ENCODE results near the gene RGL3.
A peak's percentile ranks its signal among the peaks of the same experiment; 100 is the strongest.
"Not testable (repeated sequence)": the region's sequence is repeated elsewhere in the genome, so short reads cannot be mapped to it uniquely, and the experiment has no call there.

The RGL3 gene

DNA sequence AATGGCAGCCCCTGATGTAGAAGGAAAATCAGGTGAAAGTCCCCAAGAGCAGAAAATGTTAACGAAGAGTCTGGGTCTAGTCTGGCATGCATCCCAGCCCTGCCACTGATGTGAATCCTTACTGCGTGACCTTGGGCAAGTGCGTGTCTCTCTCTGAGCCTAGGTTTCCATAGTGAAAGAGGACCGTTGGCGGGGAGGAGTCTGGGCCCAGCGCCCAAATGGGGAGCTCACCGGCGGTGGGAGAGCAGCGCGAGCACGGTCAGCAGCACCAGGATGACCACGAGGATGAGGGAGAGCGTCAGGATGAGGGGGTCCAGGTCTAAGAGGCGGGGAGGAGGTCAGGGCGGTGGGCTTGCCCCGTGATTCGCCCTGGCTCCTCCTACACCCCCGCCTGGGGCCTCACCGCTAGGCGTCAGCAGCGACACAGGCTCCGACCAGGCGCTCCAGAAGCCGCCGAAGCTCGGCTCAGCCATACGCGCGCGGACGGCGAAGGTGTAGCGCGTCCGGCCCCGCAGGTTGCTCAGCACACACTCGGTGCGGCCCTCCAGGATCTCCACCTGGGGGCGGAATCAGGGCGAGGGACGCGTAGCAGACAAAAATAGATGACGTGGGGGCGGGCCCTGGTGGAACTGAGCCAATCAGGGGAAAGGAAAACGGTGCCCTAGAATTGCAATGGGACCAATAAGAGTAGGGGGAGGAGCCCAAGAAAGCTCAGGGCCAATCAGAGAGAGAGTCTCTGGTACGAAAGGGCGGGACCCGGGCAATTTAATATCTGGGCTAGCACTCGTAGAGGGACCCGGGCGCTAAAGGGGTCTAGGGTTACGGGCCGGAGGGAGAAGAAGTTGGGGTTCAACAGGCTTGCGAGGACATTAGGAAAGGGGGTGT lies 38.2 kb downstream of the RGL3 start:
- TF ChIP-seq, protein P1, sequence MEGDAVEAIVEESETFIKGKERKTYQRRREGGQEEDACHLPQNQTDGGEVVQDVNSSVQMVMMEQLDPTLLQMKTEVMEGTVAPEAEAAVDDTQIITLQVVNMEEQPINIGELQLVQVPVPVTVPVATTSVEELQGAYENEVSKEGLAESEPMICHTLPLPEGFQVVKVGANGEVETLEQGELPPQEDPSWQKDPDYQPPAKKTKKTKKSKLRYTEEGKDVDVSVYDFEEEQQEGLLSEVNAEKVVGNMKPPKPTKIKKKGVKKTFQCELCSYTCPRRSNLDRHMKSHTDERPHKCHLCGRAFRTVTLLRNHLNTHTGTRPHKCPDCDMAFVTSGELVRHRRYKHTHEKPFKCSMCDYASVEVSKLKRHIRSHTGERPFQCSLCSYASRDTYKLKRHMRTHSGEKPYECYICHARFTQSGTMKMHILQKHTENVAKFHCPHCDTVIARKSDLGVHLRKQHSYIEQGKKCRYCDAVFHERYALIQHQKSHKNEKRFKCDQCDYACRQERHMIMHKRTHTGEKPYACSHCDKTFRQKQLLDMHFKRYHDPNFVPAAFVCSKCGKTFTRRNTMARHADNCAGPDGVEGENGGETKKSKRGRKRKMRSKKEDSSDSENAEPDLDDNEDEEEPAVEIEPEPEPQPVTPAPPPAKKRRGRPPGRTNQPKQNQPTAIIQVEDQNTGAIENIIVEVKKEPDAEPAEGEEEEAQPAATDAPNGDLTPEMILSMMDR (IDR thresholded peaks at IDR 0.05) = peak; percentile 97
- no peak overlapping the region for H3K9ac ChIP-seq
- no peaks in the 10 kb centered on the region for H3K9me3 ChIP-seq (ENCODE audit: control insufficient read depth, low read length)
- H3K4me1 ChIP-seq = peaks cover 5% of the 10 kb centered on the region
- peak overlapping the region; percentile 69 for H3K4me3 ChIP-seq (ENCODE audit: low read depth, low read length)
- no peaks in the 10 kb centered on the region for H3K27me3 ChIP-seq (ENCODE audit: control insufficient read depth, insufficient read depth, low read length)
- no peaks in the 10 kb centered on the region for H3K36me3 ChIP-seq (ENCODE audit: control insufficient read depth, insufficient read depth, low read length)
- peaks cover 3% of the 10 kb centered on the region for H3K79me2 ChIP-seq
- H3K27ac ChIP-seq = peak overlapping the region; percentile 58
- peak overlapping the region; percentile 91 for H3K4me2 ChIP-seq (ENCODE audit: low read length)
- H2AFZ ChIP-seq = peak overlapping the region; percentile 68

GRCh38 chr19:11379857-11380350 lies 39.2 kb downstream of the RGL3 start:
- Histone ChIP-seq H3K4me1 (peaks cover 10% of the 10 kb centered on the region), H3K27ac (peak overlapping the region; percentile 58), H3K4me2 (ENCODE audit: low read length) (no peak overlapping the region), H3K36me3 (ENCODE audit: control insufficient read depth, insufficient read depth, low read length) (no peaks in the 10 kb centered on the region), H3K9ac (no peak overlapping the region), H3K9me3 (ENCODE audit: control insufficient read depth, low read length) (no peaks in the 10 kb centered on the region), H3K4me3 (ENCODE audit: low read depth, low read length) (no peak overlapping the region), H2AFZ (no peak overlapping the region), H3K27me3 (ENCODE audit: control insufficient read depth, insufficient read depth, low read length) (no peaks in the 10 kb centered on the region), H3K79me2 (peaks cover 3% of the 10 kb centered on the region)
- TF ChIP-seq, protein P1 (IDR thresholded peaks at IDR 0.05) = no peak

DNA sequence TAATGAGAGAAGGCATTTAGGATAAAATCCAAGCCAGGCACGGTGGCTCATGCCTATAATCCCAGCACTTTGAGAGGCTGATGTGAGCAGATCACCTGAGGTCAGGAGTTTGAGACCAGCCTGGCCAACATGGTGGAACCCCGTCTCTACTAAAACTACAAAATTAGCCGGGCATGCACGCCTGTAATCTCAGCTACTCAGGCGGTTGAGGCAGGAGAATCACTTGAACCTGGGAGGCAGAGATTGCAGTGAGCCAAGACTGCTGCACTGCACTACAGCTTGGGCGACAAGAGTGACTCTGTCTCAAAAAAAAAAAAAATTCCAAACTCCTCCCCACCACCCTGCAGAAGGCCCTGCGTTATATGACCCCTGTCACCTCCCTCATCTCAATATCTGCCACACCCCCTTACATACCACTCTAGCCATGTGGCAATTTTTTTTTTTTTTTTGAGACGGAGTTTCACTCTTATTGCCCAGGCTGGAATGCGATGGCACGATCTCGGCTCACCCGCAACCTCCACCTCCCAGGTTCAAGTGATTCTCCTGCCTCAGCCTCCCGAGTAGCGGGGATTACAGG lies 39.8 kb downstream of the RGL3 start:
- not testable (repeated sequence) for H3K9me3 ChIP-seq (ENCODE audit: control insufficient read depth, low read length); H3K4me1 ChIP-seq; H3K27ac ChIP-seq; H3K4me3 ChIP-seq (ENCODE audit: low read depth, low read length); H3K36me3 ChIP-seq (ENCODE audit: control insufficient read depth, insufficient read depth, low read length); H3K79me2 ChIP-seq; H3K4me2 ChIP-seq (ENCODE audit: low read length); H2AFZ ChIP-seq; H3K9ac ChIP-seq; H3K27me3 ChIP-seq (ENCODE audit: control insufficient read depth, insufficient read depth, low read length)

GRCh38 chr19:11378319-11379189 lies 40.6 kb downstream of the RGL3 start:
- Histone ChIP-seq H3K27ac (no peak overlapping the region), H2AFZ (no peak overlapping the region), H3K36me3 (ENCODE audit: control insufficient read depth, insufficient read depth, low read length) (no peaks in the 10 kb centered on the region), H3K4me3 (ENCODE audit: low read depth, low read length) (no peak overlapping the region), H3K4me2 (ENCODE audit: low read length) (no peak overlapping the region), H3K79me2 (peaks cover 3% of the 10 kb centered on the region), H3K9ac (no peak overlapping the region), H3K4me1 (peaks cover 16% of the 10 kb centered on the region), H3K9me3 (ENCODE audit: control insufficient read depth, low read length) (no peaks in the 10 kb centered on the region), H3K27me3 (ENCODE audit: control insufficient read depth, insufficient read depth, low read length) (no peaks in the 10 kb centered on the region)
- TF ChIP-seq, protein P1 (IDR thresholded peaks at IDR 0.05) = peak; percentile 70

DNA sequence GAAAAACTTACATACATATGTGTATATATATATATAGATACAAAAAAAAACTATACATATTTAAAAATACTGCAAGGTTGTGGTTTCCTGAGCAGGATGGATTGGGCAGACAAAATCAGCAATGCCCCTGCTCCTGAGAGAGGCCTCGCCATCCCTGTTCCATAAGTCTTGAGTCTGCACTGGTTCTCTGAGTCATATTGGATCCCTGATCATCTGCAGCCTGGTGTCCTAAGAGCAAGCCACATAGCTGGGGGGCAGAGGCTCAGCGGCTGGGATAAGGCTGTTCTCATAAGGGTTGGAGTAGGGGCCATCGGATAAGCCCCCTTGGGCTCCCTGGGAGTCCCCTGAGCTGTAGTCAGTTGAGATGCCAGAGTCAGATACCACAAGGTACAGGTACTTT lies 41.4 kb downstream of the RGL3 start:
- TF ChIP-seq, protein P1 (IDR thresholded peaks at IDR 0.05) = no peak
- Histone ChIP-seq H3K9ac (no peak overlapping the region), H3K4me1 (peaks cover 18% of the 10 kb centered on the region)

More for the DNA sequence above, 41.4 kb downstream of the RGL3 start:
- Histone ChIP-seq H3K4me3 (ENCODE audit: low read depth, low read length) (no peak overlapping the region), H3K9me3 (ENCODE audit: control insufficient read depth, low read length) (no peaks in the 10 kb centered on the region), H3K4me2 (ENCODE audit: low read length) (no peak overlapping the region), H2AFZ (no peak overlapping the region), H3K36me3 (ENCODE audit: control insufficient read depth, insufficient read depth, low read length) (no peaks in the 10 kb centered on the region), H3K27ac (no peak overlapping the region), H3K79me2 (peaks cover 3% of the 10 kb centered on the region), H3K27me3 (ENCODE audit: control insufficient read depth, insufficient read depth, low read length) (no peaks in the 10 kb centered on the region)
